ENCODE results near the gene CYTH4.

The CYTH4 gene

GRCh38 chr22:37312549-37313183 is 30.4 kb downstream of the CYTH4 start:
- in situ Hi-C loops (cut with MboI; ENCODE audit: low sequenced_read_pairs, unreplicated experiment) = loop anchor here (10.0 kb wide), 1 partner anchor 122 kb away; no protein-coding TSS in a partner anchor
- DNase-seq (ENCODE audit: low spot score) = no peak
- TF ChIP-seq CTCF (IDR thresholded peaks at IDR 0.05; ENCODE audit: borderline replicate concordance, control extremely low read depth, extremely low read depth, insufficient read depth, missing control alignments) = no peak

- in situ Hi-C loops (cut with MboI; ENCODE audit: low sequenced_read_pairs, unreplicated experiment) = loop anchor here (10.0 kb wide), 1 partner anchor 121 kb away; no protein-coding TSS in a partner anchor
- TF ChIP-seq CTCF (IDR thresholded peaks at IDR 0.05; ENCODE audit: borderline replicate concordance, control extremely low read depth, extremely low read depth, insufficient read depth, missing control alignments) = no peak
- DNase-seq (ENCODE audit: low spot score) = no peak
Measured at GRCh38 chr22:37313376-37314314, 31.3 kb downstream of the CYTH4 start.

GRCh38 chr22:37314315-37315074 is 32.2 kb downstream of the CYTH4 start:
- TF ChIP-seq CTCF (IDR thresholded peaks at IDR 0.05; ENCODE audit: borderline replicate concordance, control extremely low read depth, extremely low read depth, insufficient read depth, missing control alignments) = no peak
- in situ Hi-C loops (cut with MboI; ENCODE audit: low sequenced_read_pairs, unreplicated experiment) = loop anchor here (10.0 kb wide), 1 partner anchor 120 kb away; no protein-coding TSS in a partner anchor
- DNase-seq (ENCODE audit: low spot score) = peak; percentile 73

- TF ChIP-seq CTCF (IDR thresholded peaks at IDR 0.05; ENCODE audit: borderline replicate concordance, control extremely low read depth, extremely low read depth, insufficient read depth, missing control alignments) = no peak
- in situ Hi-C loops (cut with MboI; ENCODE audit: low sequenced_read_pairs, unreplicated experiment) = loop anchor here (10.0 kb wide), 1 partner anchor 118 kb away; no protein-coding TSS in a partner anchor
Measured at GRCh38 chr22:37316405-37316804, 34.1 kb downstream of the CYTH4 start.

GRCh38 chr22:37316875-37317371 is 34.6 kb downstream of the CYTH4 start:
- in situ Hi-C loops (cut with MboI; ENCODE audit: low sequenced_read_pairs, unreplicated experiment) = loop anchor here (10.0 kb wide), 1 partner anchor 118 kb away; no protein-coding TSS in a partner anchor
- DNase-seq (ENCODE audit: low spot score) = peak; percentile 93

More at GRCh38 chr22:37316405-37316804, 34.1 kb downstream of the CYTH4 start:
- DNase-seq (ENCODE audit: low spot score) = no peak

More at GRCh38 chr22:37316875-37317371, 34.6 kb downstream of the CYTH4 start:
- peak; percentile 94 for TF ChIP-seq CTCF (IDR thresholded peaks at IDR 0.05; ENCODE audit: borderline replicate concordance, control extremely low read depth, extremely low read depth, insufficient read depth, missing control alignments)

All from GM13976 (cell line).